Endothelial cell of umbilical vein (primary cell): Measurements from ENCODE around the gene HTRA3. TPM values are rescaled to one million over a fixed set of nuclear protein-coding genes. Genes with fewer than 3 reads are reported as not detected.

Experiments
- BruUV-seq: library from RNA; stranded (reverse); fragments of 400-500 nt; replicated peaks from 2 replicates; lab custom pipeline; 2021; lab: Mats Ljungman, UMichigan
- CTCF ChIA-PET: fragments of 300-600, 350-600 bp; sonication (Branson Sonifier 250); formaldehyde crosslinking; loops from one replicate; lab custom pipeline; 2021; ENCODE audit warnings: antibody characterized with exemption, inconsistent platforms; lab: Charles Lee
- POLR2A ChIA-PET: fragments of 300-600, 350-600 bp; sonication (Branson Sonifier 250); formaldehyde crosslinking; loops from one replicate; lab custom pipeline; 2021; ENCODE audit warnings: antibody characterized with exemption, inconsistent platforms; lab: Charles Lee
- DNase-seq: peaks from one replicate; pipeline ENCODE4 v3.0.0-alpha.2; 2011; ENCODE audit warnings: low read depth, low spot score
- FAIRE-seq: peaks from 2 replicates; lab custom pipeline; 2011; peaks lifted over from hg19 to GRCh38; lab: Jason Lieb, UNC
- H2AFZ ChIP-seq: 2 replicates; pipeline ENCODE4 v1.6.0; 2012; ENCODE audit warnings: low read depth, low read length, control low read depth, inconsistent platforms
- H3K27ac ChIP-seq: 2 replicates; pipeline ENCODE4 v1.5.1; 2011; ENCODE audit warnings: low read depth, mild to moderate bottlenecking, control low read depth, low read length, moderate library complexity; ENCODE audit not compliant: insufficient read depth
- H3K27me3 ChIP-seq, 2 experiments: 2 replicates each; pipeline versions ENCODE4 v1.6.0 to v1.6.1; 2011; ENCODE audit warnings: low read length in 2 of 2, mixed read lengths in 1 of 2; ENCODE audit not compliant: control insufficient read depth in 2 of 2, insufficient read depth in 2 of 2
- H3K36me3 ChIP-seq, 2 experiments: 2 replicates in 1 of 2; 3 replicates in 1 of 2; pipeline ENCODE4 v1.5.1; 2011; ENCODE audit warnings: low read length in 2 of 2, mild to moderate bottlenecking in 1 of 2, moderate library complexity in 1 of 2; ENCODE audit not compliant: control insufficient read depth in 2 of 2, insufficient read depth in 2 of 2; ENCODE audit errors: extremely low read depth in 1 of 2
- H3K4me1 ChIP-seq: 3 replicates; pipeline ENCODE4 v1.5.1; 2011; ENCODE audit warnings: mild to moderate bottlenecking, low read length; ENCODE audit not compliant: control insufficient read depth, insufficient read depth; ENCODE audit errors: extremely low read depth
- H3K4me2 ChIP-seq: 2 replicates; pipeline ENCODE4 v1.6.1; 2011; ENCODE audit warnings: low read length, control low read depth, mixed read lengths; ENCODE audit not compliant: insufficient read depth
- H3K4me3 ChIP-seq, 3 experiments: fragments of 200-600 bp in 1 of 3; sonication (generic), shearing (Covaris generic) in 1 of 3; replicated peaks in 1 of 3; 2 replicates each; pipeline ENCODE4 v1.5.1; 2011 to 2016; ENCODE audit warnings: control low read depth in 3 of 3, low read length in 3 of 3, mild to moderate bottlenecking in 2 of 3, inconsistent platforms in 1 of 3, low read depth in 1 of 3, moderate library complexity in 1 of 3; ENCODE audit not compliant: insufficient read depth in 1 of 3
- H3K79me2 ChIP-seq: 2 replicates; pipeline ENCODE4 v1.6.0; 2012; ENCODE audit warnings: low read length, inconsistent platforms; ENCODE audit not compliant: control insufficient read depth, insufficient read depth
- H3K9ac ChIP-seq: replicated peaks from 2 replicates; pipeline ENCODE3; 2011; ENCODE audit warnings: low read length, control low read depth; ENCODE audit not compliant: insufficient read depth; ENCODE audit errors: extremely low read depth
- H3K9me1 ChIP-seq: replicated peaks from 3 replicates; pipeline ENCODE4 v1.6.0; 2011; ENCODE audit warnings: mild to moderate bottlenecking, low read length; ENCODE audit not compliant: control insufficient read depth, insufficient read depth; ENCODE audit errors: extremely low read depth
- H3K9me3 ChIP-seq: replicated peaks from 2 replicates; pipeline ENCODE4 v1.5.1; 2012; ENCODE audit warnings: low read length, inconsistent platforms; ENCODE audit not compliant: control insufficient read depth, insufficient read depth
- H4K20me1 ChIP-seq: replicated peaks from 2 replicates; pipeline ENCODE3; 2011; ENCODE audit warnings: mild to moderate bottlenecking, low read length; ENCODE audit not compliant: control insufficient read depth, insufficient read depth; ENCODE audit errors: extremely low read depth
- CTCF ChIP-seq, 2 donors: IDR thresholded peaks; 1 replicate in 1 of 2; 2 replicates in 1 of 2; pipeline ENCODE4 v1.5.1; 2011; ENCODE audit warnings: low read length in 2 of 2, mild to moderate bottlenecking in 2 of 2, moderate library complexity in 2 of 2, control low read depth in 1 of 2, inconsistent platforms in 1 of 2, low read depth in 1 of 2; ENCODE audit not compliant: insufficient read depth in 1 of 2; ENCODE audit errors: extremely low read depth in 1 of 2
- GATA2 ChIP-seq: IDR thresholded peaks from 2 replicates; pipeline ENCODE4 v1.7.0; 2011; ENCODE audit warnings: low read depth, mild to moderate bottlenecking, moderate library complexity, mixed read lengths, low read length; ENCODE audit not compliant: insufficient read length, insufficient read depth
- JUN ChIP-seq: IDR thresholded peaks from 2 replicates; pipeline ENCODE4 v1.6.1; 2011; ENCODE audit warnings: borderline replicate concordance, low read depth; ENCODE audit not compliant: insufficient read length, insufficient read depth
- MAX ChIP-seq: IDR thresholded peaks from 2 replicates; pipeline ENCODE4 v1.6.1; 2011; ENCODE audit not compliant: insufficient read depth, insufficient read length
- MYC ChIP-seq: IDR thresholded peaks from one replicate; pipeline ENCODE4 v1.6.1; 2011; ENCODE audit warnings: mild to moderate bottlenecking, low read depth, low read length
- POLR2A ChIP-seq: IDR thresholded peaks from 2 replicates; pipeline ENCODE4 v1.6.1; 2012; ENCODE audit warnings: low read depth, mild to moderate bottlenecking, control low read depth, low read length
- POLR2AphosphoS5 ChIP-seq: IDR thresholded peaks from 2 replicates; pipeline ENCODE4 v1.6.1; 2012; ENCODE audit warnings: low read depth, mild to moderate bottlenecking, control low read depth, low read length, moderate library complexity; ENCODE audit not compliant: insufficient read depth
- dilution Hi-C: fragments of 300-500 bp; cut with MboI; formaldehyde crosslinking; loops from one replicate; pipeline ENCODE4 v1.15.0; 2019; ENCODE audit warnings: low sequenced_read_pairs; ENCODE audit not compliant: extremely low pct_ligation_motif_present
- intact Hi-C: fragments of 100-400 bp; cut with micrococcal nuclease; formaldehyde crosslinking; loops from one replicate; pipeline ENCODE4 v1.10.0; 2022
- polyA plus RNA-seq, 4 experiments: library from polyadenylated mRNA; depleted of rRNA in 3 of 4; stranded (reverse) in 3 of 4; unstranded in 1 of 4; fragments of >200 nt; gene quantifications; 2 replicates each; pipeline versions ENCODE4 v1.2.1 to v1.2.3, GENCODE V29; 2011 to 2012; ENCODE audit warnings: missing spikeins in 1 of 4
- total RNA-seq: library from RNA; stranded (reverse); gene quantifications from 2 replicates; pipeline ENCODE4 v1.2.3, GENCODE V29; 2021

Gene HTRA3
- total and polyA plus RNA-seq, 2 donors (not counting 3 experiments of a cell fraction or from before 2014, with no cell fraction given), result 9.0 to 12.0 TPM

GRCh38 chr4:8267077-8267476 is 2.5 kb upstream of the HTRA3 start:
- ChIA-PET POLR2A (interaction anchor here (0.5 kb wide), 1 partner anchor 857 kb away, joined by 3 read pairs; no protein-coding TSS in a partner anchor), CTCF (interaction anchor here (0.5 to 6.4 kb wide), 37 partner anchors 9 to 161 kb away, joined by 3 to 242 read pairs (median 7); no protein-coding TSS in a partner anchor)
- dilution Hi-C loops (no loop called here), intact Hi-C loops (loop anchor here (1.0 to 10.0 kb wide), 5 partner anchors 76 to 328 kb away; partner anchors contain the start of gene CPZ)
- no peak overlapping the region for H3K9ac ChIP-seq
- H4K20me1 ChIP-seq, result no peaks in the 10 kb centered on the region
- no peaks in the 10 kb centered on the region for H3K36me3 ChIP-seq
- no peaks in the 10 kb centered on the region for H3K79me2 ChIP-seq
- H3K4me2 ChIP-seq, result no peak overlapping the region
- DNase-seq, result peak; percentile 72
- H3K4me3 ChIP-seq, result no peak overlapping the region
- no peak overlapping the region for H3K27ac ChIP-seq
- peak overlapping the region; percentile 30 for H2AFZ ChIP-seq
- TF ChIP-seq MAX, result no peak
- no peak for TF ChIP-seq POLR2AphosphoS5
- TF ChIP-seq POLR2A, result no peak
- TF ChIP-seq JUN, result no peak
- no peak for TF ChIP-seq MYC
- TF ChIP-seq GATA2, result no peak
- peak; percentile 90 to 94 for TF ChIP-seq CTCF (IDR thresholded peaks at IDR 0.05; ENCODE audit: extremely low read depth in 1 of 2, insufficient read depth in 1 of 2, low read depth in 1 of 2, low read length in 2 of 2)
- peaks cover 11% of the 10 kb centered on the region for H3K4me1 ChIP-seq
- no TSS peak for BruUV-seq
- H3K9me3 ChIP-seq, result no peaks in the 10 kb centered on the region
- H3K27me3 ChIP-seq, result no peaks in the 10 kb centered on the region
- peak; percentile 94 for FAIRE-seq
- no peaks in the 10 kb centered on the region for H3K9me1 ChIP-seq
